Measurements from ENCODE around the gene SERINC2. TPM values are rescaled to one million over a fixed set of nuclear protein-coding genes. Genes with fewer than 3 reads are reported as not detected.

The SERINC2 gene
- not detected for polyA plus RNA-seq

DNA sequence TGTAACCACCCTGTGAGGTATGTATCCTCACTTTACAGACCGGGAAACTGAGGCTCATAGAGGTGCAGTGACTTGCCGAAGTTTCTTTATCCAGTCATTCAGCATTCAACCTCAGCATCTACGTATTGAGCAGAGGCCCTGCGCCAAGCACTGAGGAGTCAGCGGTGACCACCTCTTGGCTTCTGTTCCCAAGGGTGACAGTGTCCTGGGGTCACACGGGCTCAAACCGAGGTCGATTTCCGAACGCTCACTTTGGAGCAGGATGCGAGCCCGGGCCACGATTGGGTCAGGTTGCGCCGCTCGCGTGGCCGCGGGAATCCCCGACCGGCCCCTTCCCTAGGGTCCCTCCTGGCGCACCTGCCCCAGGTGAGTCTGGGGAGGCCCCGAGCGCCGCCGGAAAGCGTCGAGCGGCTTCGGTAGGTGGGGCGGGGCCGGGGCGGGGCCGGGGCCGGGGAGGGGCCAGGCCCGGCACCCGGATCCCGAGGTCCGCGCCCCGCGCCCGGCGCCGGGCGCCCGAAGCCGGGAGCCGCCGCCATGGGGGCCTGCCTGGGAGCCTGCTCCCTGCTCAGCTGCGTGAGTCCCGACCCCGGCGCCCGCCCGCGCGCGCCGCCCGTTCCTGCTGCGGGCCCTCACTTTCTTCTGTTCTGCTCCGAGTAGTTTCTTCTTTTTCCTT is at the start of gene SERINC2:
Gene SERINC2, plus strand, starts transcription at position 482 of the 673 bp plus-strand sequence. Its CDS starts 53 bp downstream, at position 535.
- Mint-ChIP-seq H3K9me3 (no peaks in the 10 kb centered on the region), H3K27me3 (peaks cover 37% of the 10 kb centered on the region), H3K36me3 (peaks cover 2% of the 10 kb centered on the region), H3K4me1 (peaks cover 0 to 6% (median 6%) of the 10 kb centered on the region in 3 donors), H3K27ac (peak within 1 kb of the TSS in 1 of 3 donors; percentile 81), H3K4me3 (peak within 1 kb of the TSS; percentile 85 to 90 (median 88))

DNA sequence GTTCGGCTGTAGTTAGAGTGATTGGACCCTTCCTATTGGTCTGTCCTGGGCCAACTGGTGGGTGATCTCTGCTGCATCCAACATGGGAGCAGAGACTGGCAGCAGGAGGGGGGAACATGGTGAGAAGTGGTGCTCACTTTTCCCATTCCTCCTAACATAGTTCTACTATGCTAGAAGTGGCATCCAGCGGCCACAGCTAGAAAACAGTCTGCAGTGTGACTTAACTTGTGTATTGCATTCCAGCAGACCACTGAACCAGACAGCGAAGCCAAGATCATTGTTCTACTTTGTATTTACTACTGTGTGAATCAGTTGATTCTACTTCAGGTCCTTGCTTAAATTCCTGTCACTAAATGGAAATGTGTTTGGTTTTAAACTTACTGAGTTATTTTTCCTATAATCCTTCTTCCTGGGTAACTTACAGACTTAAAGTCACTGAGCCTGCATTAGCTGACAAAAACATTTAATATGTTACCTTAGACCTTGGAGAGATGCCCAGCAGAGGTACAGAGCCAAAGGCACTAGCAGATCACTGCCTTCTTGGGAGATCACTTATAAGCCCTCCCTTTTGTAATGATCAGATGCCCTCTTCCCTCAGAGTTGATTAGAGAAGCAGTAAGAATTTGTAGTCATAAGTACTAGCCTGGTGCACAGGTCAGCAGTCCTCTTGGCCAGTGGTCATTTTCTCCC is 48.3 kb upstream of the SERINC2 start:
- H3K27me3 Mint-ChIP-seq = no peaks in the 10 kb centered on the region
- H3K36me3 Mint-ChIP-seq = peaks cover 22% of the 10 kb centered on the region
- H3K27ac Mint-ChIP-seq = no peak overlapping the region
- no peaks in the 10 kb centered on the region for H3K4me1 Mint-ChIP-seq
- H3K4me3 Mint-ChIP-seq = no peak overlapping the region
- H3K9me3 Mint-ChIP-seq = no peaks in the 10 kb centered on the region

DNA sequence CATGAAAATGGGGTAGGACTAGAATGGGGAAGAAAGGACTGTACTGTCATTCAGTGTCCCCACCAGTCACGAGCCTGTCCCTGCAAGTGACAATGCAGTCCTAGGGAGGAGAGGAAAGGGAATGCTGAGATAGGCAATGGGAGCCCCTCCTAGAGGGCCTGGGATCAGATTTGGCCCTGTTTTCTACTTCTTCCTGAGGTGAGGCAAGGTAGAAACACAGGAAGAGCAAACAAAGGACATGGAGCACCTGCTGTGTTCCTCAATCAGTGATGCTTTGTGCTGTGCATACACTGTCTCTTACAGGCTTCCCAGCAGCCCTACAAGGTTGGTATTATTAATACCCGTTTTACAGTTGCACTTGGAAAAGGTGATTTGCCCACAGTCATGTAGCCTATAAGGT is 46.2 kb upstream of the SERINC2 start:
- Mint-ChIP-seq H3K4me1 (no peaks in the 10 kb centered on the region), H3K9me3 (no peaks in the 10 kb centered on the region), H3K36me3 (peaks cover 12% of the 10 kb centered on the region), H3K27ac (no peak overlapping the region), H3K27me3 (no peaks in the 10 kb centered on the region), H3K4me3 (no peak overlapping the region)

DNA sequence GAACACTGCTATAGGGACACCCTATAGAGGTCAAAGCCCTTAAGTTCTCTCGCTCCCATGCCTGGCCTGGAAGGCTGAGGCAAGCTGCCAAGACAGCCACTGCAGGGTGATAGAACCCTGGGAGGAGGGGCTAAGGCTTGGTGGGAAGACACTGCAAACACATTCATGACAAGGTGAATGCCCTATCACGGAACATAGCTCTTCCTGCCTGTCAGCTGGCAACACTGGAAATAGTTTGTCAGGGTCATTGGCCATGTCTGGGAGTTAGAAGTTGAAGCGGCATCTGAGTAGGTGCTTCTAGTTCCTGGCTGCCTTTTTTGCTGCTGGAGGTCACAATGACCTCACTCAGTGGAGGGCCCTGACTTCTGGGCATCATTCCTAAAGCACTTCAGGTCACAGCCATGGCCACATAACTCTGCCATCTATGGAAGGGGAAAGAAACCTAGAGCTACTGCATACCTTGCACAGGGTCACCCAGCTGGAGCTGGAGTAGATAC is 44.4 kb upstream of the SERINC2 start:
- Mint-ChIP-seq H3K27ac (no peak overlapping the region), H3K4me3 (no peak overlapping the region), H3K36me3 (peaks cover 10% of the 10 kb centered on the region), H3K9me3 (no peaks in the 10 kb centered on the region), H3K27me3 (peaks cover 6% of the 10 kb centered on the region), H3K4me1 (peaks cover 0 to 4% (median 4%) of the 10 kb centered on the region in 3 donors)

DNA sequence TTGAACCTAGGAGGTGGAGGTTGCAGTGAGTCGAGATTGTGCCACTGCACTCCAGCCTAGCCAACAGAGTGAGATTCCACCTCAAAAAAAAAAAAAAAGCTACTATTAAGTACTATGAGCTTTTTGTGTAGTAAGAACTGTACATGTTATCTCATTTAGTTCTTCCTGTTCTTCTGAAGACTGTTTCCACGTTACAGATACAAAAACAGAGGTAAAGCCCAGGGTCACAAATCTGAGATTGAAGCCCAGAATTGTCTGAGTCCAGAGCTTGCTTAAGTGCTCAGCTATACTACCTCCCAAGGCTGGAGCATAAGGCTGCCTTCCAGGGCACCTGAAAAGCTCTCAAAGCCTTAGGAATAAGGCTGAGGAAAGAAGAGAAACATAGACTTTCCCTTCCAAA is 43.0 kb upstream of the SERINC2 start:
- Mint-ChIP-seq H3K27ac (no peak overlapping the region), H3K4me3 (no peak overlapping the region), H3K4me1 (peaks cover 0 to 7% (median 6%) of the 10 kb centered on the region in 3 donors), H3K9me3 (no peaks in the 10 kb centered on the region), H3K27me3 (peaks cover 13% of the 10 kb centered on the region), H3K36me3 (peaks cover 4% of the 10 kb centered on the region)

DNA sequence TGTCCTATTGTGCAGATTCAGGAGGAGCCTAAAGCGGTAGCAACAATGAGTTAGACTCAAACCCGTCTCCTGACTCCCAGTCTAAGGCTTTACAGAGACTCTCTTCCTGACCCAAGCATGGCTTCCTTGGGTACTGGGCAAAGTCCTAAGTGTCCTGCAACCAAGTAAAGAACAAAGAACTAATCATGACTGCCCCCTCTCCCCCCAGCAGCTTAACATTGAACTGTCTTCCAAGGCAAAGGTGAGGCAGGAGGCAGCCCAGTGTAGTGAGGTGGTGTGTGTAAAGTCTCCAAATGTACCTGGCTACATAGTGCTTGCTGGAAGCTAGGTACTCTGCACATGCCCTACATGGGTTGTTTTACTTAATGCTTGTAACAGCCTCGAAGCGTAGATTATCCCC is 42.4 kb upstream of the SERINC2 start:
- no peaks in the 10 kb centered on the region for H3K9me3 Mint-ChIP-seq
- no peak overlapping the region for H3K27ac Mint-ChIP-seq
- no peak overlapping the region for H3K4me3 Mint-ChIP-seq
- H3K27me3 Mint-ChIP-seq = peaks cover 13% of the 10 kb centered on the region
- peaks cover 4% of the 10 kb centered on the region for H3K36me3 Mint-ChIP-seq
- peaks cover 0 to 7% (median 6%) of the 10 kb centered on the region in 3 donors for H3K4me1 Mint-ChIP-seq

DNA sequence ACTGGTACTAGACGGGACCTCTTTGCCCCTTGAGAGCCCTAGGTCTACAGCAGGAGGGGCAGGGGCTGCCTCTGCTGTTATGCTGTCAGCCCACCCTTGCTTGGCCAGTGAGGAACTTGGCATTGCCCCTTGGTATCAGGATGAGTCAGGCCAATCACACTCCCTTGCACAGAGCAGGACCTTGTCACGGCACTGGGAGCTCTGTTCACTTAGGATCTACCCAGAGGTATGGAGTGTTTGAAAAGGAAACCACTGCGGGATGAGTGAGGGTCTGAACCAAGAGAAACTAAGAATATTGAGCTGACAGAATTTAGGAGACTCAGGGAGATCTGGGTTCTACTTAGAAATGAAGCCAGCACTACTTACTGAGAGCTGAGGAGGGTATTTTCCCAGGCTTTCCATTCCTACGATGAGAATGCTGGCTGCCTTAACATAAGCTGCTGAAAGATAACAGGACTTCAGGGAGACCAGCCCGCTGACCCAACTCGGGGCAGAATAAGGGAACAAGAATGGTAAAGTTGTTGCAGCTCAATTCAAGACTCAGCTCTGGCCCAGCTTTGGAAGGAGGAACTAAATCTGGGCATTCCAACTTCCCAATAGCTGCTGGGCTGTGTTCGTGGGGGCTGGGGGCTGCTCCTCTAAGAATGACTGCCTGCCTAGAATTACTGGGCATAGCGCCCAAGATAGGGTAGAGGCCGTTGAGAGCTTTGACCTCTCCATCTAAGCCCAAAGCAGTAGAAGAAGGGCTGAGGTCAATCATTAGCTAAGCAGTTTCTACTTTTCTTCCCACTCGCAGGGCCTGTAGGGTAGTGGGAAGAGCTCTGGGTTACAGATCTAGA is 41.7 kb upstream of the SERINC2 start:
- peak overlapping the region in 1 of 4 donors; percentile 58 for H3K4me3 Mint-ChIP-seq
- no peaks in the 10 kb centered on the region for H3K9me3 Mint-ChIP-seq
- H3K4me1 Mint-ChIP-seq = peaks cover 0 to 7% (median 6%) of the 10 kb centered on the region in 3 donors
- peaks cover 4% of the 10 kb centered on the region for H3K36me3 Mint-ChIP-seq
- peaks cover 13% of the 10 kb centered on the region for H3K27me3 Mint-ChIP-seq
- H3K27ac Mint-ChIP-seq = no peak overlapping the region

DNA sequence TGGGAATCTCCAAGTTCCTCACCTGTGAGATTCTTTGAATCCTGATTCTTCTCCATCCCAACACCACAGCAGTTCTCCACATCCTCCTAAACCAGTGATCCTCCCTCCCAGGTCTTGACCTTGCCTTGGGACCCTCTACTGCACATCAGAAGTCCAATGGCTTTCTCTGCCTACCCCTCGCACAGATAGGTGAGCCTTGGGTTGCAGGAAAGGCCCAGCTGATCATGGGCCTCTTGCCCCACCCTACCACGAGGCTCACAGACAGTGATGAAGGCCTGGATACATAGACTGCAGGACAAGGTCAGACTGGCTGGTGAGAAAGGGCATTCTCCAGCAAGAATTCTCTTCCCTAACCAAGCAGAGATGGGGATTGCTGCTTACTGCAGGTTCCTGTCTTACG is 41.0 kb upstream of the SERINC2 start:
- Mint-ChIP-seq H3K9me3 (no peaks in the 10 kb centered on the region), H3K36me3 (peaks cover 3% of the 10 kb centered on the region), H3K4me1 (peaks cover 0 to 7% (median 6%) of the 10 kb centered on the region in 3 donors), H3K27me3 (peaks cover 14% of the 10 kb centered on the region), H3K27ac (no peak overlapping the region), H3K4me3 (peak overlapping the region in 1 of 4 donors; percentile 73)

DNA sequence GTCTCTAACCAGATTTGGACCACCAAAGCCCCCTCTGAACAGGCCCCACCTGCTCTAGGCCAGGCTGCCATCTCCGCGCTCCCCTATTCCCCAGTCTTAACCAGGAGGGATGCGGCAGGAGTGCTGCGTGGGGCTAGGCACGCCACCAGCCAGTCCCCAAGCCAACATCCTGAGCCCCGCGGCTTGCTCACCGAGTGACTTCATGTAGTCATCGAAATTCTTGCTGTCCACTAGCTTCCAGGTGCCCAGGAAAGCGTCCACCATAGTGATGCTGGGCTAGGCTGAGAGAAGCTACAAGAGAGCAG is 40.3 kb upstream of the SERINC2 start:
- peaks cover 2% of the 10 kb centered on the region for H3K36me3 Mint-ChIP-seq
- H3K27ac Mint-ChIP-seq = no peak overlapping the region
- peak overlapping the region in 1 of 4 donors; percentile 73 for H3K4me3 Mint-ChIP-seq
- H3K27me3 Mint-ChIP-seq = peaks cover 14% of the 10 kb centered on the region
- no peaks in the 10 kb centered on the region for H3K9me3 Mint-ChIP-seq
- peaks cover 0 to 7% (median 6%) of the 10 kb centered on the region in 3 donors for H3K4me1 Mint-ChIP-seq

DNA sequence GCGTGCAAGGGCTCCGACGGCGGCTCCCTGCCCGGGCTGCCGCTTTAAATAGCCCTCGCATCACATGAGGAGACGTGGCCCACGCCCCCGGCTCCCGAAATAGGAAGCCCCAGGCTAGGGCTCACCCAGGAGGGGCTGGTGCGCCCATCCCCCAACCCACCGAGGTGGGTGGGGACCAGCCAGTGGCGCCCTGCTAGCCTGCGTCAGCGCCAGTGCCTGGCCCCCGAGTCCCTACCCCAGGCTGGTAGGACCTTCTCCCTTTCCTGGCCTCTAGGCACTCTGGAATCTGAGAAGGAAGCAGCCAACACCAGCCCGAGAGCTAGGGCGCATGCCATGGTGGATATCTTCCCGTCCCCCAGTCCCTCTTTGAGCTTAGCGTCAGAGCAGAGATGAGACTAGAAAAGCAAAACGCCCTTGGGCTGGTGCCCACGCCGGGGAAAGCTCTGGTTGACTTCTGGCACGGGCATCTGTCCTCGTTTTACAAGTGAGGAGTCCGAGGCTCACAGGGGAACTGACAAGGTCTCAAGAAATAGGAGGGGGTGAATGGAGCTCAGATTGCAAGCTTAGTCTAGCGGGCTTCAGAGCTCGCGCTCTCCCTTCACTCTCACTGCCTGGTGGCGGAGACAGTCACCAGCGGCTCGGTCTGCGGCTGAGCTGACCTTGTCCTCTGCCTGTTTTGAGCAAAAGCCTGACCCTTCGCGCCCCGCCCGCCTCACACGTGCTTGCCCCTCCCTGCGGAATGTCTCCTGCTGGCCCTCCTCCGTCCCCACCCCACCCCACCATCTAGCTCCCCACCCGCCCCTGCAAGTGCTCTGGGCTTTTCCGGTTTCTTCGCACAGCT is 39.7 kb upstream of the SERINC2 start, which contains the start of gene FABP3:
Gene FABP3, minus strand, starts transcription at position 21 of the 841 bp plus-strand sequence. CDS start 62 bp downstream, outside the sequence.
- Mint-ChIP-seq H3K36me3 (peaks cover 2% of the 10 kb centered on the region), H3K9me3 (no peaks in the 10 kb centered on the region), H3K27ac (no peak within 1 kb of the TSS), H3K4me1 (peaks cover 0 to 7% (median 6%) of the 10 kb centered on the region in 3 donors), H3K4me3 (peak within 1 kb of the TSS in 3 of 4 donors; percentile 74 to 95 (median 84)), H3K27me3 (peaks cover 14% of the 10 kb centered on the region)

DNA sequence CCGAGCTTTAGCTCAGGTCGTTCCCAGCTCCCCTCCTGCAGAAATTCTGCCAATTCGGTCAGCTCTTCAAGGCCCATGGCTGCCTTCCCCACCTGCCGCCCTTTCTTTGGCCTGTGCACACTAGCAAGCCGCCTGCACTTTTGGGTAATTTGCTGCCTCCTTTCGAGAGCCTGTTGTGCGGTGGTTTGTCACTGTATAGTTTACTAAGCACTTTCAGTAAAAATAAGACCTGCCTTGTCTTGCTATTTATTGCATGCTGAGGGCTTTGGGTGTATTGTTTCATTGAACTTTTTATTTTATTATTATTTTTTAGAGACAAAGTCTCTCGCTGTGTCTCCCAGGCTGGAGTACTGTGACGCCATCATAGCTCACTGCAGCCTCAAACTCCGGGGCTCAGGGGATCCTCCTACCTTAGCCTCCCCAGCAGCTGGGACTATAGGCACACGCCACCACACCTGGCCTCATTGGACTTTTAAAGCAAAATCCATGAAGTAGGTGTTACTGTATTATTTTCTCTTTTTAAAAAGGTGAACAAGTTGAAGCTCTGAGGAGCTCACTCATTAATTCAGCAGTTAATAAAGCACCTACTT is 39.0 kb upstream of the SERINC2 start:
- peaks cover 0 to 7% (median 6%) of the 10 kb centered on the region in 3 donors for H3K4me1 Mint-ChIP-seq
- H3K4me3 Mint-ChIP-seq = peak overlapping the region in 3 of 4 donors; percentile 74 to 95 (median 82)
- no peak overlapping the region for H3K27ac Mint-ChIP-seq
- no peaks in the 10 kb centered on the region for H3K9me3 Mint-ChIP-seq
- peaks cover 2% of the 10 kb centered on the region for H3K36me3 Mint-ChIP-seq
- H3K27me3 Mint-ChIP-seq = peaks cover 14% of the 10 kb centered on the region

DNA sequence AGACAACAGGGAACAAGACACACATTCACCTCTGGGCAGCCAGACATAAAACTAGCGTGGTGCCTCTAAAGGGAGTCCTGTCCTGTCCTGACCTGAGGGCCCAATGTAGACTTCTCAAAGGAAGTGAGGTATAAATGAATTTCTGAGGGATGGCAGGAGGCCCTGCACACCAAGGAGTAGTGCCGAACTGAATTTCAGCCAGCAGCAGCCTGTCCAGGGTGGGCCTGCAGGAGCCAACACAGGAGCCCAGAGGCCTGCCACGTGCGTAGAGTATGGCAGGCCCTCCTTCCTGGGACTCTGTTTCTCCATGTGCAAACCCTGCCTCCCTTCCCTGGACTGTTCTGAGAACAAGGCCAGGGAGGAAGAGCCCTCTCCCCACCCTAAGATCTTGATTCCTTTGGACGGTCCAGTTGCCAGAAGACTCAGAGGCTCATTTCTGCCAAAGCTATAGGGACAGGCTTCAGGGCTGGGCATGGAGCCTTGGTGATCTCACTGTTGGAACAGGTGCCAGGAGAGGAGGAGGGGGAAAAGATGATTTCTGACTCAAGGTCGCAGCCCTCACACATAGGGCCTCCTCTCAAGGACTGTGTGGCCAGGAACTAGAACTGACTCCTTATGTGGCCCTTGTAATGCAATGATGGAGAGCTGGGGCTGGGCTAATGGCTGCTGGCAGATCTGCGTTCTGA is 38.4 kb upstream of the SERINC2 start:
- no peak overlapping the region for H3K27ac Mint-ChIP-seq
- H3K9me3 Mint-ChIP-seq = no peaks in the 10 kb centered on the region
- H3K36me3 Mint-ChIP-seq = peaks cover 2% of the 10 kb centered on the region
- peaks cover 0 to 7% (median 6%) of the 10 kb centered on the region in 3 donors for H3K4me1 Mint-ChIP-seq
- H3K27me3 Mint-ChIP-seq = peaks cover 14% of the 10 kb centered on the region
- H3K4me3 Mint-ChIP-seq = no peak overlapping the region

DNA sequence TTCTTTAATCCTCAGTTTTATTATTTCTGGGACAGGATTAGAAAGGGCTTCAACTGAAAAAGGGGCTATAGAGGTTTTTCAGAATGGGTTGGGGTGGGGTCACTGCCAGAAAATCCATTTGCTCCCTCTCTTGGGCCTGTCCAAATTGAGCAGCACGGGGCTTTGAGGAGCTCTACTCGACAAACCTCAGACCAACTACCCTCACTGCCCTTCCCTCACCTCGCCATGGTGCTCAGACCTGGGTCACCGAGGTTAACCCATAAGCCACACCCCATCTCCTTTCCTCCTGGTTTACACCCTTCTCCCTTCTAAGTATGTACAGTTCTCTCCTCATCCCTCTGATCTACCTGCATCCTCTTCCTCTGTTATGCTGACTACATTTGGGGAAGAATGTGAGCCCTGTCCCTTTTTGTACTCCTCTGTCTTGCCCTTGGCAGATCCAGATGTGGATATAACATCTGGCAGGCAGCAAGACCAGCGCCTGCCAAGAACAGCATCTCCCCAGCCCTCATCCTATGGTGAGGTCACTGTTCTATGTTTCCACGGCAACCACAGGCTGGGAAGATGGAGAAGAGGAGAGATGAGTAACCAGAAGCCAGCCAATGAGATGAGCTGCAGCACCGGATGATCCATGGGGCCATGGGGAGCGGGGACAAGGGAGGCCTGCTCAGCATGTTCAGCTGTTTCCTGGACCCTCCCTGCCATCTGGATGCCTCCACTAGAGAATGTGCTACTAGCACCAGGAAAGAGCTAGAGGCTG is 36.5 kb upstream of the SERINC2 start:
- Mint-ChIP-seq H3K4me3 (no peak overlapping the region), H3K27ac (no peak overlapping the region), H3K9me3 (no peaks in the 10 kb centered on the region), H3K27me3 (peaks cover 18% of the 10 kb centered on the region), H3K36me3 (peaks cover 6% of the 10 kb centered on the region), H3K4me1 (peaks cover 0 to 7% (median 6%) of the 10 kb centered on the region in 3 donors)

All from IgD-negative memory B cell (primary cell).